Prostate gland (tissue), 2 donors: ENCODE results near the gene RAB28.

Source experiments
- POLR2A ChIP-seq: fragments of 450-650 bp; IDR thresholded peaks from one replicate; pipeline ENCODE4 v1.6.1; 2016; ENCODE audit warnings: antibody characterized with exemption, mild to moderate bottlenecking
- TF ChIP-seq, protein P1 (sequence below), 4 experiments: fragments of 200-600 bp in 2 of 4; fragments of 450-650 bp in 2 of 4; sonication (generic) in 2 of 4; IDR thresholded peaks; 1 replicate in 3 of 4; 2 replicates in 1 of 4; pipeline ENCODE4 v1.5.1; 2016 to 2019; ENCODE audit warnings: antibody characterized with exemption in 4 of 4, mild to moderate bottlenecking in 2 of 4, moderate library complexity in 2 of 4

DNA sequence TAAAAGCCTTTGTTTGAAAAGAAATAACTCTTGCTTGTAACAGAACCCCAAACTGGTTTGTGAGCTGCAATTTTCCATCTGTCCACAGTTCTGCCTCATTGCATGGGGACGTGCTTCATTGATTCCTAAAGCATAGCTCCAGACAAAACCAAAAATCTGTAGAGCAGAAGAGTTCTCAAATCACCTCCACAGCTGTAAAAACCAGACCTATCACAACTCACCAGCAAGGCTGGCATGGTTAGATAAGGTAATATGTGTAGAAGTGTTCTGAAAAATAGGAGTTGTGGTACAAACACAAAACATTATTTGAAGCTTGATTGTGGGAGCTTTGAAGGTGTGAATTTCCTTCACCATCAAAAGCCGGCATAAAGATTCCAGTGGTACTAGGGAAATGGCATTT is 12.5 kb upstream of the RAB28 start:
- TF ChIP-seq, protein P1, sequence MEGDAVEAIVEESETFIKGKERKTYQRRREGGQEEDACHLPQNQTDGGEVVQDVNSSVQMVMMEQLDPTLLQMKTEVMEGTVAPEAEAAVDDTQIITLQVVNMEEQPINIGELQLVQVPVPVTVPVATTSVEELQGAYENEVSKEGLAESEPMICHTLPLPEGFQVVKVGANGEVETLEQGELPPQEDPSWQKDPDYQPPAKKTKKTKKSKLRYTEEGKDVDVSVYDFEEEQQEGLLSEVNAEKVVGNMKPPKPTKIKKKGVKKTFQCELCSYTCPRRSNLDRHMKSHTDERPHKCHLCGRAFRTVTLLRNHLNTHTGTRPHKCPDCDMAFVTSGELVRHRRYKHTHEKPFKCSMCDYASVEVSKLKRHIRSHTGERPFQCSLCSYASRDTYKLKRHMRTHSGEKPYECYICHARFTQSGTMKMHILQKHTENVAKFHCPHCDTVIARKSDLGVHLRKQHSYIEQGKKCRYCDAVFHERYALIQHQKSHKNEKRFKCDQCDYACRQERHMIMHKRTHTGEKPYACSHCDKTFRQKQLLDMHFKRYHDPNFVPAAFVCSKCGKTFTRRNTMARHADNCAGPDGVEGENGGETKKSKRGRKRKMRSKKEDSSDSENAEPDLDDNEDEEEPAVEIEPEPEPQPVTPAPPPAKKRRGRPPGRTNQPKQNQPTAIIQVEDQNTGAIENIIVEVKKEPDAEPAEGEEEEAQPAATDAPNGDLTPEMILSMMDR (IDR thresholded peaks at IDR 0.05): no peak
- TF ChIP-seq POLR2A: no peak
